ENCODE results near the gene GJC1.

DNA sequence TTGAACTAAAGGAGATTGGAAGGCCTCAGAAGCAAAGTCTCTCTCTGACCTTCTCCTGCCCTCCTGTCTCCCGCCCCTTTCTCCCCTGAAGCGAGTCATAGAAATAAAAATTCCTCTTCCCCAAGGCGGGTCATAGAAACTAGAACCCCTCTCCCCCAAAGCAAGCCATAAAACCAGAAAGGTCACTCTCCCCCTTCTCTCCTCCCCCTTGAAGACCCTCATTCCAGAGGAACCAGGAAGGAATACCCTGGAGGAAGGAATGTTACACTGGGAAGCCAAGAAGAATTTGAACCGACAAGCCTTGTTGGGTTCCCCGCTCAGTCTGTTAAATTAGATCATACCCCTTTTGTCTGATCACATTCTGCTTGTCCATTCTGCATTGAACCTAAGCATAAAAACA is 2.7 kb upstream of the GJC1 start:
- TF ChIP-seq, protein P1, sequence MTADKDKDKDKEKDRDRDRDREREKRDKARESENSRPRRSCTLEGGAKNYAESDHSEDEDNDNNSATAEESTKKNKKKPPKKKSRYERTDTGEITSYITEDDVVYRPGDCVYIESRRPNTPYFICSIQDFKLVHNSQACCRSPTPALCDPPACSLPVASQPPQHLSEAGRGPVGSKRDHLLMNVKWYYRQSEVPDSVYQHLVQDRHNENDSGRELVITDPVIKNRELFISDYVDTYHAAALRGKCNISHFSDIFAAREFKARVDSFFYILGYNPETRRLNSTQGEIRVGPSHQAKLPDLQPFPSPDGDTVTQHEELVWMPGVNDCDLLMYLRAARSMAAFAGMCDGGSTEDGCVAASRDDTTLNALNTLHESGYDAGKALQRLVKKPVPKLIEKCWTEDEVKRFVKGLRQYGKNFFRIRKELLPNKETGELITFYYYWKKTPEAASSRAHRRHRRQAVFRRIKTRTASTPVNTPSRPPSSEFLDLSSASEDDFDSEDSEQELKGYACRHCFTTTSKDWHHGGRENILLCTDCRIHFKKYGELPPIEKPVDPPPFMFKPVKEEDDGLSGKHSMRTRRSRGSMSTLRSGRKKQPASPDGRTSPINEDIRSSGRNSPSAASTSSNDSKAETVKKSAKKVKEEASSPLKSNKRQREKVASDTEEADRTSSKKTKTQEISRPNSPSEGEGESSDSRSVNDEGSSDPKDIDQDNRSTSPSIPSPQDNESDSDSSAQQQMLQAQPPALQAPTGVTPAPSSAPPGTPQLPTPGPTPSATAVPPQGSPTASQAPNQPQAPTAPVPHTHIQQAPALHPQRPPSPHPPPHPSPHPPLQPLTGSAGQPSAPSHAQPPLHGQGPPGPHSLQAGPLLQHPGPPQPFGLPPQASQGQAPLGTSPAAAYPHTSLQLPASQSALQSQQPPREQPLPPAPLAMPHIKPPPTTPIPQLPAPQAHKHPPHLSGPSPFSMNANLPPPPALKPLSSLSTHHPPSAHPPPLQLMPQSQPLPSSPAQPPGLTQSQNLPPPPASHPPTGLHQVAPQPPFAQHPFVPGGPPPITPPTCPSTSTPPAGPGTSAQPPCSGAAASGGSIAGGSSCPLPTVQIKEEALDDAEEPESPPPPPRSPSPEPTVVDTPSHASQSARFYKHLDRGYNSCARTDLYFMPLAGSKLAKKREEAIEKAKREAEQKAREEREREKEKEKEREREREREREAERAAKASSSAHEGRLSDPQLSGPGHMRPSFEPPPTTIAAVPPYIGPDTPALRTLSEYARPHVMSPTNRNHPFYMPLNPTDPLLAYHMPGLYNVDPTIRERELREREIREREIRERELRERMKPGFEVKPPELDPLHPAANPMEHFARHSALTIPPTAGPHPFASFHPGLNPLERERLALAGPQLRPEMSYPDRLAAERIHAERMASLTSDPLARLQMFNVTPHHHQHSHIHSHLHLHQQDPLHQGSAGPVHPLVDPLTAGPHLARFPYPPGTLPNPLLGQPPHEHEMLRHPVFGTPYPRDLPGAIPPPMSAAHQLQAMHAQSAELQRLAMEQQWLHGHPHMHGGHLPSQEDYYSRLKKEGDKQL (CRISPR knock-in tag; IDR thresholded peaks at IDR 0.05; ENCODE audit: borderline replicate concordance) = no peak
- TF ChIP-seq CTCF (IDR thresholded peaks at IDR 0.05 in 2 of 3, conservative IDR thresholded peaks at IDR 0.05 in 1 of 3; ENCODE audit: insufficient read depth in 2 of 3, low read depth in 1 of 3, low read length in 3 of 3) = no peak
- no peak for TF ChIP-seq SAP30 (IDR thresholded peaks at IDR 0.05; ENCODE audit: borderline replicate concordance, insufficient read depth, low read depth, low read length, poor library complexity, severe bottlenecking)
